Upper lobe of right lung (tissue), 1 donor: ENCODE results near the gene TPPP. TPM values are rescaled to one million over a fixed set of nuclear protein-coding genes. Genes with fewer than 3 reads are reported as not detected.

Experiments used
- ATAC-seq: fragments of 200-7000 bp; cut with Tn5 transposase; one replicate; pipeline ENCODE4 v1.9.1; 2020; ENCODE audit warnings: mild to moderate bottlenecking, moderate library complexity
- DNase-seq: peaks from one replicate; pipeline ENCODE4 v3.0.0-alpha.2; 2020
- H3K27ac ChIP-seq: fragments of 200-600 bp; one replicate; pipeline ENCODE4 v1.8.0; 2022
- H3K27me3 ChIP-seq: fragments of 200-600 bp; one replicate; pipeline ENCODE4 v1.8.0; 2022; ENCODE audit warnings: mild to moderate bottlenecking
- H3K36me3 ChIP-seq: fragments of 200-600 bp; one replicate; pipeline ENCODE4 v1.8.0; 2022
- H3K4me1 ChIP-seq: fragments of 200-600 bp; one replicate; pipeline ENCODE4 v1.8.0; 2022
- H3K4me3 ChIP-seq: fragments of 200-600 bp; one replicate; pipeline ENCODE4 v1.8.0; 2022; ENCODE audit warnings: mild to moderate bottlenecking
- H3K9me3 ChIP-seq: fragments of 200-600 bp; one replicate; pipeline ENCODE4 v1.8.0; 2022
- intact Hi-C: fragments of 100-400 bp; cut with DNase I; formaldehyde crosslinking; loops from one replicate; pipeline ENCODE4 v1.11.0; 2022
- total RNA-seq: library from RNA; stranded (reverse); fragmentation: NEBNext Ultra II Directional; extraction: Animal tissue kit (Norgen Biotek cat#: 25700); gene quantifications from one replicate; pipeline ENCODE4 v1.2.1, GENCODE V29; 2021
- TF ChIP-seq, protein P1 (sequence below): fragments of 200-600 bp; IDR thresholded peaks from one replicate; pipeline ENCODE4 v1.8.0; 2022; ENCODE audit warnings: antibody characterized with exemption
- donor health status: DM: no; HTN: yes; CAD: no; lungs with severe emphysema.

TPPP gene
- total RNA-seq, 1 donor from 2014 or later = 16.1 TPM

DNA sequence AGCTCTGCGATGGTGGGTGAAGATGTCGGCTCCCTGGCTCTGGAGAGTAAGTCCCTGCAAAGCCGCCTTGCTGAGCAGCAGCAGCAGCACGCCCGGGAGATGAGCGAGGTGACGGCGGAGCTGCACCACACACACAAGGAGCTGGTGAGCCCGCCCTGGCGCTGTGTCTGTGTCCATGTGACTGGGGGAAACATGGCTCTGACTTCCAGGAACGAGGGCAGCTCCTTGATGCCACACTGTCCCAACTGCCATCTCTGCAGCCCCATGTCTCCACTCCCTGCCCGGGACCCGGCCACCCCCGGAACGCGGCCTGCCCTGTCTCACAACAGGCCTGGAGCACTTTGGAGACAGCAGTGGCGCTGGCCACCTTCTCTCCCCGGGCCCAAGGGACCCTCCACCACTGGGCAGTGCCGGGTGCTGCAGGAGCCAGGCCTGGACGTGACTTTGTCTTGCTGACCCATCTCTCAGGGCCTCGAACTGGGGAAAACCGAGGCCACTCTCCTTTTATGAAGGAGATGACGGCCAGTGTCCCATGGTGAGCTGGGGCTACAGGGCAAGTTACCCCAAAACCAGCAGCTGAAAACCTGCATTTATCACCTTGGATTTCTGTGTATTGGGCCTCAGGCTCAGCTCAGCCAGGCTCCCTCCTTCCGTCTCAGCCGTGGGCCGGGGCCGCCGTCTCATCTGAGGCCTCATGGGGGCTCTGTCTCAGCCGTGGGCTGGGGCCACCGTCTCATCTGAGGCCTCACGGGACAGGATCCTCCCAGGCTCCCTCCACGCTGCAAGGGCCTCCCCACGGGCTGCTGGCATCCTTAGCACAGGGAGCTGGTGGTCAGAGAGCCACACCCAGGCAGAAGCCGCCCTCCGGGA lies 52.5 kb downstream of the TPPP start:
- Histone ChIP-seq H3K36me3 (peaks cover 19% of the 10 kb centered on the region), H3K4me1 (no peaks in the 10 kb centered on the region), H3K27me3 (no peaks in the 10 kb centered on the region), H3K27ac (no peak overlapping the region), H3K4me3 (no peak overlapping the region), H3K9me3 (no peaks in the 10 kb centered on the region)
- DNase-seq (peak; percentile 58), ATAC-seq (no peak)
- TF ChIP-seq, protein P1, sequence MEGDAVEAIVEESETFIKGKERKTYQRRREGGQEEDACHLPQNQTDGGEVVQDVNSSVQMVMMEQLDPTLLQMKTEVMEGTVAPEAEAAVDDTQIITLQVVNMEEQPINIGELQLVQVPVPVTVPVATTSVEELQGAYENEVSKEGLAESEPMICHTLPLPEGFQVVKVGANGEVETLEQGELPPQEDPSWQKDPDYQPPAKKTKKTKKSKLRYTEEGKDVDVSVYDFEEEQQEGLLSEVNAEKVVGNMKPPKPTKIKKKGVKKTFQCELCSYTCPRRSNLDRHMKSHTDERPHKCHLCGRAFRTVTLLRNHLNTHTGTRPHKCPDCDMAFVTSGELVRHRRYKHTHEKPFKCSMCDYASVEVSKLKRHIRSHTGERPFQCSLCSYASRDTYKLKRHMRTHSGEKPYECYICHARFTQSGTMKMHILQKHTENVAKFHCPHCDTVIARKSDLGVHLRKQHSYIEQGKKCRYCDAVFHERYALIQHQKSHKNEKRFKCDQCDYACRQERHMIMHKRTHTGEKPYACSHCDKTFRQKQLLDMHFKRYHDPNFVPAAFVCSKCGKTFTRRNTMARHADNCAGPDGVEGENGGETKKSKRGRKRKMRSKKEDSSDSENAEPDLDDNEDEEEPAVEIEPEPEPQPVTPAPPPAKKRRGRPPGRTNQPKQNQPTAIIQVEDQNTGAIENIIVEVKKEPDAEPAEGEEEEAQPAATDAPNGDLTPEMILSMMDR = no peak
- intact Hi-C loops = no loop called here

DNA sequence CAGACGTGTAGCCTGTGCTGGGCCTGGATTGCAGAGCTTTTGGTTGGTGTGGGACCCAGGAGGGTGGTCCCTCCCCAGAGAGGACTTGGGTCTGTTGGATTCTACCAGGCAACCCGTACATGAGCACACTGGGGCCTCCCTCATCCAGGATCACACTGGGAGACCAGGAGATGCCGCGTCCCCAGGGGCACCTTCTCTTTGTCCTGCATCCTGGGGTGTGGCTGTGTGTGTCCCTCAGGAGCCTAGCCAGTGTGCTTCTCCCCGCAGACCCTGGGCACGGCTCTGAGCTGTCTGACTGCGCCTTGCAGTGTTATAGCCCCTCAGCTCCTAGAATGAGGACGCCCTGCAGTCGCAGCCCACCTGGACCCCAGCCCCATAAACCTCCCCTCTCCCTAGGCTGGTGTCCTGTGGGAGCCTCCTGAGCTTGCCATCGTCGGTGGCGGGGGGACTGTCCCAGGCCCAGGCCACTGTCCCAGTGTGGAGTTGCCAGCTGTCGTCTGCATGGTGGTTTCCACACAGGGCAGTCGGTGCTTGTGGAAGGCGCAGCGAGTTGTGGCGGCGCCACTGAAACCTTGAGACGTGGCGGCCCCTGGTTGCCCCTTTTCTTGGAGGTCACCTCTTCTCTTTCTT lies 53.5 kb downstream of the TPPP start:
- Histone ChIP-seq H3K27me3 (no peaks in the 10 kb centered on the region), H3K9me3 (no peaks in the 10 kb centered on the region), H3K27ac (no peak overlapping the region), H3K36me3 (peaks cover 23% of the 10 kb centered on the region), H3K4me1 (no peaks in the 10 kb centered on the region), H3K4me3 (no peak overlapping the region)
- ATAC-seq (no peak), DNase-seq (peak; percentile 60)
- intact Hi-C loops = no loop called here
- TF ChIP-seq, protein P1 = no peak

GRCh38 chr5:639253-639530 lies 54.0 kb downstream of the TPPP start:
- no peaks in the 10 kb centered on the region for H3K9me3 ChIP-seq
- no peaks in the 10 kb centered on the region for H3K27me3 ChIP-seq
- no peaks in the 10 kb centered on the region for H3K4me1 ChIP-seq
- ATAC-seq (no peak), DNase-seq (peak; percentile 54)
- TF ChIP-seq, protein P1 = no peak
- H3K27ac ChIP-seq = no peak overlapping the region
- intact Hi-C loops = no loop called here
- no peak overlapping the region for H3K4me3 ChIP-seq
- H3K36me3 ChIP-seq = peaks cover 23% of the 10 kb centered on the region

DNA sequence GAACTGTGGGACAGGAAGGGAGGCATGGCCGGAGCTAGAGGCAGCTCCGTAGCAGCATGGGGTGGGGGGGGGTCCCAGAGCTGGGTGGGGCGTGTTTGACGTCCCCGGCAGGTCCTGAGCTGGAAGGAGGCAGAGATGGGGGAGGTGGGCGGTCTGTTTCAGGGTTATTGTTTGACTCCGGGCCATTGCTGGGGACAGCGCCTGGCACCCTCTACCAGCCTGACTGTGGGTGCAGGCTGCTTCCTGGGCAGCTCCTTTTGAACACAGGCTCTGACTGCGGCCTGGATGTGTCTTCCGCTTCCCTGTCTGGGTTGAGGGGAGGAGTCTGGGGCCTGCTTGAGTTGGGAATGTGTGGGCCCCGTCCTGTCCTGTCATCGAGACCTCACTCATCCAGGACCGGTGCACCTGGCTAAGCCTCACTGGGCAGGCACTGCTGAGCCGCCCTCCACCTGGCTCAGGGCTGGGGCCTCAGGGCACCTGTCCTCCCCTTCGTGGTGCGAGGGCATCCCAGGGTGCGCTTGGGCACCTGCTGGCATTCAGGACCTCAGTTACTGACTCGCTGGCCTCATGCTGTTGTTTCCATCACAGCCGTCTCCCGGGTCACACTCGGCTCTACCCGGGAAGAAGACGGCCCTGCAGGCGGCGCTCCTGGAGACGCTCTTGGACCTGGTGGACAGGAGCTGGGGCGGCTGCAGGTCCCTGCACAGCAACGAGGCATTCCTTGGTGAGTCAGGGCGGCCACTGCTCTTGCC lies 54.5 kb downstream of the TPPP start:
- TF ChIP-seq, protein P1 = no peak
- ATAC-seq (no peak), DNase-seq (peak; percentile 46)
- no peaks in the 10 kb centered on the region for H3K9me3 ChIP-seq
- no peaks in the 10 kb centered on the region for H3K27me3 ChIP-seq
- intact Hi-C loops = no loop called here
- no peak overlapping the region for H3K4me3 ChIP-seq
- H3K27ac ChIP-seq = no peak overlapping the region
- no peaks in the 10 kb centered on the region for H3K4me1 ChIP-seq
- peaks cover 23% of the 10 kb centered on the region for H3K36me3 ChIP-seq

GRCh38 chr5:637581-638450 lies 55.3 kb downstream of the TPPP start:
- H3K36me3 ChIP-seq = peaks cover 23% of the 10 kb centered on the region
- DNase-seq = peak; percentile 43
- intact Hi-C loops = no loop called here

More at GRCh38 chr5:637581-638450, 55.3 kb downstream of the TPPP start:
- no peaks in the 10 kb centered on the region for H3K4me1 ChIP-seq
- no peak for ATAC-seq
- TF ChIP-seq, protein P1 = no peak
- no peaks in the 10 kb centered on the region for H3K9me3 ChIP-seq
- no peak overlapping the region for H3K4me3 ChIP-seq
- H3K27me3 ChIP-seq = no peaks in the 10 kb centered on the region
- no peak overlapping the region for H3K27ac ChIP-seq
